ENCODE results near the gene LRCH4.

The LRCH4 gene

GRCh38 chr7:100604976-100605911 lies 19.3 kb upstream of the LRCH4 start:
- peak; percentile 44 for DNase-seq

GRCh38 chr7:100604028-100604975 lies 18.4 kb upstream of the LRCH4 start:
- DNase-seq: peak; percentile 65

DNA sequence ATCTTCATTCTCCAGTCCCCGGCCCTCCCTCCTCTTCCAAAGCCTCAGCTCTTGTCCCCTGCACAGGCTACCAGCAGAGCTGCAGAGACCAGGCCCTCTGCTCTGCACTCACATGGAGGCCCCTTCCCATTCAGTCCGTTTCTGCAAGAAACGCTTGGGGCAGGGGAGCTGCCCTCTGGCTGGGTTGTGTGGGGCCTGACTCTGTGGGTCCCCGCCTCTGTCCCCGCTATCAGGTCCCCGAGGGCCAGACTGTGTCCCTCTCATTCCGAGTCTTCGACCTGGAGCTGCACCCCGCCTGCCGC lies 17.7 kb upstream of the LRCH4 start:
- no peak for DNase-seq

GRCh38 chr7:100602889-100603725 lies 17.2 kb upstream of the LRCH4 start:
- DNase-seq: no peak

DNA sequence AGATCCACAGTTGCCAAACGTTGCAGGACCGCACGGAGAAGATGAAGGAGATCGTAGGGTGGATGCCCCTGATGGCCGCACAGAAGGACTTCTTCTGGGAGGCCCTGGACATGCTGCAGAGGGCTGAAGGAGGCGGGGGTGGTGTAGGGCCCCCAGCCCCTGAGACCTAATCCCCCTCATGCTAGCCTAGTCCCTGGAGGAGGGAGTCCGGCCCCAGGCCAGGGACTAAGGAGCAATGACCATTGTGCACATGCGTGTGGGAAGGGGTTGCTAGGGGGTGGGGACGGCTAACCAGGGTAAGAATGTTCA lies 14.8 kb upstream of the LRCH4 start:
- DNase-seq: no peak

DNA sequence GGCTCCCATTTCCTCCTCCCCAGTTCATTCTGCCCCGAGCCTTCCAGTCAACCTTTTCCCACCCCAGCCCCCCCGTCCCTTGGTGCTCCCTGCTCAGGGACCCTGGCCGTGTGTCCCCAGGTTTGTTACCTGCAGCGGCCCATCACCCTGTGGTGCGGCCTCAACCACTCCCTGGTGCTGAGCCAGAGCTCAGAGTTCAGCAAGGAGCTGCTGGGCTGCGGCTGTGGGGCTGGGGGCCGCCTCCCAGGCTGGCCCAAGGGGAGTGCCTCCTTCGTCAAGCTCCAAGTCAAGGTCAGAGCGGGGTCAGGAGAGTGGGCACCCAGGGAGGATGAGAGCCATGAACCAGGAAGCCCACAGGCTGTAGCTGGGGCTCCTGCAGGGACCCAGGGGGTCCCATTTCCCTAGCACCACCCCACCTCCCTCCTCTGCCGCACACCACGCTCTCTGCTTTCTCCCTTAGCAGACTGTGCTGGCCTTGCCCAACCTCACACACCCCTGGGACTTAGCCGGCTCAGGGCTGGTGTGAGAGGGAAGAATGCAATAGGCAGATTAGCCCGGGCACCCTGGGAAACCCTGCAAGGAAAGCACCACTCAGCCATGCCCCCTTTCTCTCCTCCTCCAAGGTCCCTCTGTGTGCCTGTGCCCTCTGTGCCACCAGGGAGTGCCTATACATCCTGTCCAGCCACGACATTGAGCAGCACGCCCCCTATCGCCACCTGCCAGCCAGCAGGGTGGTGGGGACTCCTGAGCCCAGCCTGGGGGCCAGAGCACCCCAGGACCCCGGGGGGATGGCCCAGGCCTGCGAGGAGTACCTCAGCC lies 14.2 kb upstream of the LRCH4 start:
- no peak for DNase-seq

- no peak for DNase-seq
These were observed 12.5 kb upstream of the LRCH4 start for GRCh38 chr7:100598425-100598824.

- no peak for DNase-seq
These were observed 9.3 kb upstream of the LRCH4 start for GRCh38 chr7:100595188-100595587.

DNA sequence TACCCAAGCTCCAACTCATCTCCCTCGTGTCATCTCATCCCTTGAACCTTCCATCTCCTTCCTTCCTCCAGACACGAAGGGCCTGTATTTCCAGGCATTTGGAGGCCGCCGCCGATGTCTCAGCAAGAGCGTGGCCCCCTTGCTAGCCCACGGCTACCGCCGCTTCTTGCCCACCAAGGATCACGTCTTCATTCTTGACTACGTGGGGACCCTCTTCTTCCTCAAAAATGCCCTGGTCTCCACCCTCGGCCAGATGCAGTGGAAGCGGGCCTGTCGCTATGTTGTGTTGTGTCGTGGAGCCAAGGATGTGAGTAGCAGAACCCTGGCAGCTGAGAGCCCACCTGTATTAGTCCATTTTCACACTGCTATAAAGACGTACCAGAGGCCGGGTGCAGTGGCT lies 5.7 kb upstream of the LRCH4 start:
- DNase-seq: no peak

- DNase-seq: no peak
These were observed 4.3 kb upstream of the LRCH4 start for GRCh38 chr7:100590077-100590737.

DNA sequence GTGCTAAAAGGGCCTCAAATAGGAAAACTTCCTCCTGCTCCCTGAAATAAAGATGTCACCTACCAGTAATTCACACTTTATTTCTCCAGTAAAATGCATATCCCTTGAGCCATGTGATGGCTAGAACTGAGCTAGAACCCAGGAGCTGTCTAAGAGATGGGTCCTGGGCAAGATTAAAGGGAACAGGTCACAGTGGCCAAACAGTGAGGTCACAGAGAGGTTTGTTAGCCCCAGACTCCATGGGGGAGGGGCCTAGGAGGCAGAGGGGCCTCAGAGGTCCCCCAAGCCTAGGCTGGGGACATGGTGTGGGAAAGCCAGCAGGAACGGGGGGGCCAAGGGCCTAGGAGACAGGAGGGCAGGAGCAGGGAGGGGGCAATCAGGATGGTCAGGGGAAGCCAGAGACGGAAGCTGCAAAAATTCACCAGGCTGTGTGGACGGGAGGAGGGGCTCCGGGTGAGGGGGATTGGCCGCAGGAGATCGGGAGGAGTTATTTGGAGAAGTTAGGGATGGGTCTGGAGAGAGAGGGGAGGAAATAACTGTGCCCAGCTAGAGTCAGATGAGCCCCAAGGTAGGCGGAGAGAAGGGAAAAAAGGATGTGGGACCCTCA lies 3.5 kb upstream of the LRCH4 start:
- DNase-seq: no peak

DNA sequence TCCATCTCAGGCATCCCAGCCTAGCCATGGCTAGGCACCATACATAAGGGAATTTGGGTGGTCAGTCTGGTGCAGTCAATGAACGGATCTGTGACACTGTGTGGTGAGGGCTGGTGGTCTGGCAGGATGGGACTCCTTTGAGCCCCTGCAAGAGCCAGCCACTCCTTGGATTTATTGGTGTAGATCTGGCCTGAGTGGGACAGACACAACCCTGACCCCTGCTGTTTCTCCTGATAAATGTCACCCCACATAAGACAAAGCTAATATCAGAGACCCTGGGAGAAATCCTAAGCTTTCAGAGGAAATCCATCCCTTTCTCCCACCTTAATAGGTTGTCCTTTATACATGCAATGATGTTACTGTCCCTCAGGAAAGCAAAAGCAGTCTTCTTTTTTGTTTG lies 2.5 kb upstream of the LRCH4 start:
- no peak for DNase-seq

GRCh38 chr7:100586266-100587025 lies 517 bp upstream of the LRCH4 start, which contains the start of gene FBXO24:
TSS of gene FBXO24 (plus strand) at chr7:100586328. CDS start at chr7:100586626, 298 bp downstream.
- peak; percentile 99 for DNase-seq

GRCh38 chr7:100584683-100585510 lies 1.0 kb downstream of the LRCH4 start:
- no peak for DNase-seq

DNA sequence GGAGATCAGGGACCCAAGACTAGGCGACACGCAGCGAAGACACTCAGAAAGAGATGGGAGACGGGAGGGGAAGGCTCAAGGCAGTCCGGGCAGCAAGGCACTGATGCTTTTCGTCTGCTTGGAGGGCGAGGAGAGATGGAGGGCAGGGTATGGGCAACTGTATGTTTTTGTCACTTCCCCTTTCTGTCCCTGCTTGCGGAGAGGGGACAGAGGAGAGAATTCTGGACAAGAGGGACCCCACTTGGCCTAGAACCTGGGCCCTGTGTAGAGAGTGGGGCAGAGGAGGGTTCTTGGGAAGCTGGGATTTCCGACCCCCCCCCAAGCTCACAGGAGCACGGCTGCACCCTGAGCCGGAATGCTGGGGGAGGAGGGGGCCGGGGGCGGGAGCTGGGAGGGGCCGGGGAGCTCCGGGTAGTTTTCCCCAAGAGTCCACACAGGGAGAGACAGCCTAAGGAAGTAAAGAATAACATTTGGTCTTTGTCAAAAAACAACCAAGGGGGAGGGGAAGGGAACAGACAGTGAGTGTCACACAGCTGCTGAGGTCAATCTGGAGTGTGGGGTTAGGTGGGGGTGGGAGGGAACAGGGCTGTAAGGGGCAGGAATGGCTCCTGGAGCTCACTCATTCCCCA lies 1.8 kb downstream of the LRCH4 start:
- no peak for DNase-seq

DNA sequence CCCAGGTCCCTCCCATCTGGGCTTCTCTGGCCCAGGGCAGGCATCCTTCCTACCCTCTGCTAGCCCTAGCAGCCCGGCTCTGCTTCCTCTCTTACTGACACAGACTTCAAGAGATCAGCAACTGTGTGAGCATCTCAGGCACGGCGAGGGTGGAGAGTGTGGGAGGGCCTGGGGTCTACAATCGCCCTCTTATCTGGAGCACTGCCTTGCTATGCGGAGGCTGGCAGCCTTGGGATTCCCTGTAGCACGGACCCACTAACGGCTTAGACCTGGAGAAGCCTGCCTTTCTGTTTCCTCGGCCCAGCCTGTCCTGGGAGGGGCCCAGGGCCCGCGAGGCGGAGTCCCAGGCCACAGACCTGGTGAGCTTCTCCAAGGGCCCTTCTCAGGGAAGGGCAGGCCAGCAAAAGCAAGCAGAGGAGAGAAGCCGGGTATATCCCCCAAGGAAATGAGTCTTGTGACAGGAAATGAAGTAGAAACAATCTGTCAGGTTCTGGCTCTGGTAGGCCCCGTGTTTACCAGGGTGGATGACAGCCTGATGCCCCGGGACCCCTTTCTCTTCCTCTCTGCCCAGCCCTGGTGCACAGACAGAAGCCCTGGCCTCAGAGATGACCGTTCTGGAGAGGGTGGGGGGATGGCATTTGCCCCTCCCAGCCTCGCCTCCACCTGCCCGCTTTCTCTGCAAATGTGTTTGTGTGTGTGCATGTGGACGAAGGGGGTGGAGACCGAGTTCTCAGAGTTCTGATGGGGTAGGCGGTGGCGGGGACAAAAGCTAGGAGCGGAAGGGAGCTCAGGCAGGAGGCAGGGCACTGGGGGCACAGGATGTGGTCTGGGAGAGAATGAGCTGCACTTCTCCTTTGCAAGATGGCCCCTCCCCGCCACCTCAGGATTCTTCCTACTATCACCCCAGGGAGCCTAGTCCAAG lies 2.5 kb downstream of the LRCH4 start:
- peak; percentile 62 for DNase-seq

GRCh38 chr7:100582650-100583049 lies 3.3 kb downstream of the LRCH4 start:
- DNase-seq: no peak
